Duodenal mucosa (tissue), 2 donors: ENCODE data around the gene SPINK13.
"Not testable (repeated sequence)": the region's sequence is repeated elsewhere in the genome, so short reads cannot be mapped to it uniquely, and the experiment has no call there.

Experiments
- H3K27ac ChIP-seq: one replicate; pipeline ENCODE4 v1.7.0; 2013; ENCODE audit warnings: low read depth, low read length
- H3K27me3 ChIP-seq, 2 donors: one replicate each; pipeline ENCODE4 v1.7.0; 2013; ENCODE audit warnings: low read length in 2 of 2, control low read depth in 1 of 2; ENCODE audit not compliant: insufficient read depth in 2 of 2, control insufficient read depth in 1 of 2
- H3K36me3 ChIP-seq, 2 donors: one replicate each; pipeline ENCODE4 v1.7.0; 2013; ENCODE audit warnings: low read length in 2 of 2, control low read depth in 1 of 2; ENCODE audit not compliant: insufficient read depth in 2 of 2, control insufficient read depth in 1 of 2
- H3K4me1 ChIP-seq, 2 donors: one replicate each; pipeline ENCODE4 v1.7.0; 2013; ENCODE audit warnings: low read length in 2 of 2, control low read depth in 1 of 2; ENCODE audit not compliant: insufficient read depth in 2 of 2, control insufficient read depth in 1 of 2
- H3K4me3 ChIP-seq, 2 donors: one replicate each; pipeline ENCODE4 v1.7.0; 2013; ENCODE audit warnings: low read length in 2 of 2, low read depth in 1 of 2
- H3K9ac ChIP-seq, 2 donors: one replicate each; pipeline ENCODE4 v1.7.0; 2013; ENCODE audit warnings: low read length in 2 of 2, low read depth in 1 of 2
- H3K9me3 ChIP-seq, 2 donors: one replicate each; pipeline ENCODE4 v1.7.0; 2013; ENCODE audit warnings: low read length in 2 of 2, control low read depth in 1 of 2; ENCODE audit not compliant: control insufficient read depth in 1 of 2

The SPINK13 gene

GRCh38 chr5:148309746-148310145, 41.2 kb downstream of the SPINK13 start:
- no peak overlapping the region for H3K27ac ChIP-seq
- H3K9me3 ChIP-seq: no peaks in the 10 kb centered on the region
- no peak overlapping the region for H3K9ac ChIP-seq
- H3K27me3 ChIP-seq: no peaks in the 10 kb centered on the region
- no peak overlapping the region for H3K4me3 ChIP-seq
- H3K36me3 ChIP-seq: no peaks in the 10 kb centered on the region
- no peaks in the 10 kb centered on the region for H3K4me1 ChIP-seq

GRCh38 chr5:148311484-148311883, 42.9 kb downstream of the SPINK13 start:
- no peak overlapping the region for H3K9ac ChIP-seq
- no peaks in the 10 kb centered on the region for H3K27me3 ChIP-seq
- no peak overlapping the region for H3K4me3 ChIP-seq
- H3K4me1 ChIP-seq: no peaks in the 10 kb centered on the region
- H3K9me3 ChIP-seq: no peaks in the 10 kb centered on the region
- H3K27ac ChIP-seq: no peak overlapping the region
- no peaks in the 10 kb centered on the region for H3K36me3 ChIP-seq

- no peaks in the 10 kb centered on the region for H3K36me3 ChIP-seq
- no peak within 1 kb of the TSS for H3K9ac ChIP-seq
- H3K4me1 ChIP-seq: no peaks in the 10 kb centered on the region
- H3K27me3 ChIP-seq: no peaks in the 10 kb centered on the region
- no peak within 1 kb of the TSS for H3K27ac ChIP-seq
- H3K9me3 ChIP-seq: no peaks in the 10 kb centered on the region
- H3K4me3 ChIP-seq: no peak within 1 kb of the TSS
Measured at GRCh38 chr5:148312153-148312552, 43.6 kb downstream of the SPINK13 start, which contains the start of gene SPINK7. TSS of gene SPINK7 (plus strand) at chr5:148312423. CDS start at chr5:148312484, 61 bp downstream.

GRCh38 chr5:148314187-148314586, 45.6 kb downstream of the SPINK13 start:
- no peak overlapping the region for H3K4me3 ChIP-seq
- H3K9ac ChIP-seq: no peak overlapping the region
- no peaks in the 10 kb centered on the region for H3K36me3 ChIP-seq
- H3K27ac ChIP-seq: no peak overlapping the region
- H3K4me1 ChIP-seq: no peaks in the 10 kb centered on the region
- no peaks in the 10 kb centered on the region for H3K9me3 ChIP-seq
- H3K27me3 ChIP-seq: no peaks in the 10 kb centered on the region

- H3K36me3 ChIP-seq: no peaks in the 10 kb centered on the region
- H3K4me1 ChIP-seq: no peaks in the 10 kb centered on the region
- H3K27ac ChIP-seq: no peak overlapping the region
- H3K9me3 ChIP-seq: no peaks in the 10 kb centered on the region
- no peak overlapping the region for H3K4me3 ChIP-seq
- H3K27me3 ChIP-seq: no peaks in the 10 kb centered on the region
- no peak overlapping the region for H3K9ac ChIP-seq
Measured at GRCh38 chr5:148314731-148315130, 46.1 kb downstream of the SPINK13 start.

- not testable (repeated sequence) for H3K4me1 ChIP-seq, H3K9ac ChIP-seq, H3K36me3 ChIP-seq, H3K27ac ChIP-seq, H3K9me3 ChIP-seq, H3K27me3 ChIP-seq
- peak overlapping the region in 1 of 2 donors; percentile 50 for H3K4me3 ChIP-seq
Measured at GRCh38 chr5:148320011-148320963, 51.7 kb downstream of the SPINK13 start.

- Histone ChIP-seq H3K9ac (no peak overlapping the region), H3K36me3 (no peaks in the 10 kb centered on the region), H3K27me3 (no peaks in the 10 kb centered on the region), H3K4me1 (no peaks in the 10 kb centered on the region), H3K9me3 (no peaks in the 10 kb centered on the region), H3K4me3 (no peak overlapping the region), H3K27ac (no peak overlapping the region)
Measured at GRCh38 chr5:148333262-148333849, 64.8 kb downstream of the SPINK13 start.

- Histone ChIP-seq H3K4me3 (no peak within 1 kb of the TSS), H3K36me3 (no peaks in the 10 kb centered on the region), H3K27ac (no peak within 1 kb of the TSS), H3K4me1 (no peaks in the 10 kb centered on the region), H3K9me3 (no peaks in the 10 kb centered on the region), H3K27me3 (no peaks in the 10 kb centered on the region), H3K9ac (no peak within 1 kb of the TSS)
Measured at GRCh38 chr5:148335259-148335658, 66.7 kb downstream of the SPINK13 start, which contains the start of gene SPINK9. TSS of gene SPINK9 (plus strand) at chr5:148335559. CDS start at chr5:148335614, 55 bp downstream.
